Chondrocyte (in vitro differentiated cells): ENCODE data around the gene SLC35E2B. TPM values are rescaled to one million over a fixed set of nuclear protein-coding genes. Genes with fewer than 3 reads are reported as not detected.
A peak's percentile ranks its signal among the peaks of the same experiment; 100 is the strongest.
"Not testable (repeated sequence)": the region's sequence is repeated elsewhere in the genome, so short reads cannot be mapped to it uniquely, and the experiment has no call there.

Experiments
- DNase-seq: peaks from one replicate; pipeline ENCODE4 v3.0.0; 2021; ENCODE audit warnings: mixed read lengths, low spot score
- H3K27ac Mint-ChIP-seq: one replicate; pipeline ENCODE4 v1.8.0; 2021; ENCODE audit warnings: mild to moderate bottlenecking, moderate library complexity, mixed read lengths; ENCODE audit not compliant: unreplicated experiment
- H3K27me3 Mint-ChIP-seq: 2 replicates; pipeline ENCODE4 v1.8.0; 2021; ENCODE audit warnings: low read depth, mixed read lengths
- H3K36me3 Mint-ChIP-seq: 2 replicates; pipeline ENCODE4 v1.8.0; 2021; ENCODE audit warnings: low read depth, mixed read lengths
- H3K4me1 Mint-ChIP-seq: 2 replicates; pipeline ENCODE4 v1.8.0; 2021; ENCODE audit warnings: low read depth, mild to moderate bottlenecking, mixed read lengths
- H3K4me3 Mint-ChIP-seq: one replicate; pipeline ENCODE4 v1.8.0; 2021; ENCODE audit warnings: mild to moderate bottlenecking, moderate library complexity, mixed read lengths; ENCODE audit not compliant: unreplicated experiment
- H3K9me3 Mint-ChIP-seq: 2 replicates; pipeline ENCODE4 v1.8.0; 2021; ENCODE audit warnings: low read depth, mixed read lengths
- CTCF ChIP-seq: fragments of 200-600 bp; sonication (generic); IDR thresholded peaks from 2 replicates; pipeline ENCODE4 v1.5.0; 2021; ENCODE audit warnings: antibody characterized with exemption, mild to moderate bottlenecking, moderate library complexity
- total RNA-seq: library from RNA; stranded (reverse); gene quantifications from 3 replicates; pipeline ENCODE4 v1.2.1, GENCODE V29; 2021

The SLC35E2B gene
- total RNA-seq, 1 donor from 2014 or later: 51.6 TPM

- H3K27ac Mint-ChIP-seq, H3K27me3 Mint-ChIP-seq, H3K36me3 Mint-ChIP-seq: not testable (repeated sequence)
Observed at GRCh38 chr1:1640081-1640480, 52.5 kb downstream of the SLC35E2B start.

GRCh38 chr1:1639368-1639767 is 53.2 kb downstream of the SLC35E2B start:
- H3K4me1 Mint-ChIP-seq, H3K27me3 Mint-ChIP-seq, H3K36me3 Mint-ChIP-seq, H3K27ac Mint-ChIP-seq, H3K4me3 Mint-ChIP-seq, H3K9me3 Mint-ChIP-seq: not testable (repeated sequence)
- peak; percentile 22 for DNase-seq

More at GRCh38 chr1:1640081-1640480, 52.5 kb downstream of the SLC35E2B start:
- not testable (repeated sequence) for H3K9me3 Mint-ChIP-seq, H3K4me3 Mint-ChIP-seq, H3K4me1 Mint-ChIP-seq
- DNase-seq: peak; percentile 72

- H3K9me3 Mint-ChIP-seq, H3K36me3 Mint-ChIP-seq, H3K27me3 Mint-ChIP-seq, H3K4me1 Mint-ChIP-seq, H3K27ac Mint-ChIP-seq, H3K4me3 Mint-ChIP-seq: not testable (repeated sequence)
- peak; percentile 62 for DNase-seq
Observed at GRCh38 chr1:1638528-1638927, 54.1 kb downstream of the SLC35E2B start.

- not testable (repeated sequence) for H3K4me1 Mint-ChIP-seq, H3K9me3 Mint-ChIP-seq, H3K36me3 Mint-ChIP-seq, H3K27ac Mint-ChIP-seq, H3K27me3 Mint-ChIP-seq, H3K4me3 Mint-ChIP-seq
- DNase-seq: peak; percentile 56
Observed at GRCh38 chr1:1637479-1637875, 55.1 kb downstream of the SLC35E2B start.

- H3K36me3 Mint-ChIP-seq, H3K9me3 Mint-ChIP-seq, H3K27me3 Mint-ChIP-seq, H3K4me1 Mint-ChIP-seq, H3K4me3 Mint-ChIP-seq, H3K27ac Mint-ChIP-seq: not testable (repeated sequence)
- DNase-seq: peak; percentile 91
Observed at GRCh38 chr1:1636621-1637478, 55.7 kb downstream of the SLC35E2B start.

GRCh38 chr1:1634613-1635012 is 58.0 kb downstream of the SLC35E2B start:
- H3K36me3 Mint-ChIP-seq, H3K27ac Mint-ChIP-seq, H3K9me3 Mint-ChIP-seq, H3K4me1 Mint-ChIP-seq, H3K27me3 Mint-ChIP-seq, H3K4me3 Mint-ChIP-seq: not testable (repeated sequence)
- DNase-seq: peak; percentile 87

GRCh38 chr1:1633409-1633808 is 59.2 kb downstream of the SLC35E2B start:
- not testable (repeated sequence) for H3K27me3 Mint-ChIP-seq, H3K36me3 Mint-ChIP-seq, H3K4me3 Mint-ChIP-seq, H3K9me3 Mint-ChIP-seq, H3K27ac Mint-ChIP-seq, H3K4me1 Mint-ChIP-seq, DNase-seq

- Mint-ChIP-seq H3K4me3 (peak within 1 kb of the TSS; percentile 57), H3K36me3 (peaks cover 2% of the 10 kb centered on the region), H3K9me3 (no peaks in the 10 kb centered on the region), H3K27ac (peak within 1 kb of the TSS; percentile 57), H3K4me1 (no peaks in the 10 kb centered on the region), H3K27me3 (no peaks in the 10 kb centered on the region)
- DNase-seq: peak; percentile 77
- TF ChIP-seq CTCF: no peak
Observed at GRCh38 chr1:1631782-1632420, 60.7 kb downstream of the SLC35E2B start, which contains the start of gene MMP23B. Gene MMP23B, plus strand, starts transcription at chr1:1632173. Its CDS starts 46 bp downstream, at chr1:1632219.
